Fibroblast of lung (primary cell): ENCODE measurements around the gene AK5.

Experiments used
- EZH2 ChIP-seq: IDR thresholded peaks from 2 replicates; pipeline ENCODE4 v1.5.1; 2012; ENCODE audit warnings: low read length, control low read depth, mild to moderate bottlenecking; ENCODE audit errors: missing control alignments
- TF ChIP-seq, protein P1 (sequence below), 2 donors: IDR thresholded peaks in 1 of 2; conservative IDR thresholded peaks in 1 of 2; 1 replicate in 1 of 2; 2 replicates in 1 of 2; pipeline ENCODE4 v1.5.1; 2011 to 2012; ENCODE audit warnings: low read length in 2 of 2, control low read depth in 1 of 2, inconsistent platforms in 1 of 2, low read depth in 1 of 2, mild to moderate bottlenecking in 1 of 2

DNA sequence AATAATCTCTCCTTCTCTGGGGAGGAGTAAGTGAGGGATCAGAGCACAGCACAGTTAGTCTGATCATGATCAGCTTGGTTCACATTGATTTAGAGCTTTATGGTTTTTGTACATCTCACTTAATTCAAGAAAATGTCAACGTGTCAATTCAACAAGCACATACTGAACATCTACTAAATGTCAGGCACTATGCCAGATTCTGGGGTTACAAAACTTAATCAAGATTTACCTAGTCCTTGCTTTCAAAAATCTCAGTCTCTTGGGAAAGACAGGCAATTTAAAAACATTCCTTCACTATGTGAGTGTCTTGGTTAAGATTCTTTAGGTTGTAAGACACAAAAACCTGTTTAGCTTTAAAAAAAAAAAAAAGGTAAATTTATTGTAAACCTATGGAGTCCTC is 181.4 kb downstream of the AK5 start:
- TF ChIP-seq, protein P1, sequence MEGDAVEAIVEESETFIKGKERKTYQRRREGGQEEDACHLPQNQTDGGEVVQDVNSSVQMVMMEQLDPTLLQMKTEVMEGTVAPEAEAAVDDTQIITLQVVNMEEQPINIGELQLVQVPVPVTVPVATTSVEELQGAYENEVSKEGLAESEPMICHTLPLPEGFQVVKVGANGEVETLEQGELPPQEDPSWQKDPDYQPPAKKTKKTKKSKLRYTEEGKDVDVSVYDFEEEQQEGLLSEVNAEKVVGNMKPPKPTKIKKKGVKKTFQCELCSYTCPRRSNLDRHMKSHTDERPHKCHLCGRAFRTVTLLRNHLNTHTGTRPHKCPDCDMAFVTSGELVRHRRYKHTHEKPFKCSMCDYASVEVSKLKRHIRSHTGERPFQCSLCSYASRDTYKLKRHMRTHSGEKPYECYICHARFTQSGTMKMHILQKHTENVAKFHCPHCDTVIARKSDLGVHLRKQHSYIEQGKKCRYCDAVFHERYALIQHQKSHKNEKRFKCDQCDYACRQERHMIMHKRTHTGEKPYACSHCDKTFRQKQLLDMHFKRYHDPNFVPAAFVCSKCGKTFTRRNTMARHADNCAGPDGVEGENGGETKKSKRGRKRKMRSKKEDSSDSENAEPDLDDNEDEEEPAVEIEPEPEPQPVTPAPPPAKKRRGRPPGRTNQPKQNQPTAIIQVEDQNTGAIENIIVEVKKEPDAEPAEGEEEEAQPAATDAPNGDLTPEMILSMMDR (conservative IDR thresholded peaks at IDR 0.05 in 1 of 2, IDR thresholded peaks at IDR 0.05 in 1 of 2; ENCODE audit: low read depth in 1 of 2, low read length in 2 of 2) = no peak
- TF ChIP-seq EZH2 = no peak
